SK-N-DZ (cell line): ENCODE results near the gene PRR36.

Experiments
- DNase-seq: peaks from one replicate; pipeline ENCODE4 v3.0.0-alpha.2; 2015; ENCODE audit warnings: low spot score

PRR36 gene

GRCh38 chr19:7819337-7819736, 54.9 kb downstream of the PRR36 start:
- no peak for DNase-seq

DNA sequence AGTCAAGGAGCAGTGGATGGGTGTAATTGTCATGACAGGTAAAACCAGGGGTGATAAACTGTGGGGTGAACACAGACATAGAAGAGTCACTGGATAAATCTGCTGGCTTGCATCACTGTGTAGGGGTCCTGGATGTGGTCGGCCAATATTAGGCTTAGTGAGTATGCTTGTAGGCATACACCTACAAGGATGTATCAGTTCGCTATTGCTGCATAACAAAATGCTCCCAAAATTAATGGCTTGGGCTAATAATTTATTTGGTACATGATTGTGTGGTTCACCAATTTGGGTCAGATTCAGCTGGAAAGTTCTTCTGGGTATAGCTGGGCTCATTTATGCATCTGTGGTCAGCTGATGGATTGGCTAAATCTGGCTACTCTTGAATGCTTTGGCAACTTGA, 55.4 kb downstream of the PRR36 start:
- no peak for DNase-seq
